ENCODE data around the gene ELF5. TPM values are rescaled to one million over a fixed set of nuclear protein-coding genes. Genes with fewer than 3 reads are reported as not detected.

ELF5 gene
- total and polyA plus RNA-seq, 2 of the 8 experiments (the other 6 are each of a cell fraction or from before 2014, with no cell fraction given): not detected

- no peaks in the 10 kb centered on the region for H4K20me1 ChIP-seq (replicated peaks in 1 of 2; ENCODE audit: control insufficient read depth in 1 of 2, insufficient read depth in 2 of 2, low read length in 2 of 2)
- FAIRE-seq (no peak), DNase-seq (ENCODE audit: low read depth in 1 of 2, low spot score in 2 of 2) (no peak)
- H3K9ac ChIP-seq (replicated peaks in 1 of 4; ENCODE audit: extremely low read depth in 1 of 4, low read depth in 3 of 4, low read length in 3 of 4): no peak overlapping the region
- no peak overlapping the region for H4K91ac ChIP-seq (replicated peaks; ENCODE audit: insufficient read length, low read length)
- no peak overlapping the region for H3K56ac ChIP-seq (replicated peaks; ENCODE audit: insufficient read length, low read depth, low read length)
- no peak overlapping the region for H2BK5ac ChIP-seq (ENCODE audit: low read depth, low read length)
- no peaks in the 10 kb centered on the region for H3K79me1 ChIP-seq (ENCODE audit: low read depth, low read length)
- no peaks in the 10 kb centered on the region for H3K79me2 ChIP-seq (ENCODE audit: control insufficient read depth in 1 of 2, insufficient read depth in 2 of 2, low read length in 2 of 2)
- no peak overlapping the region for H2BK20ac ChIP-seq (ENCODE audit: low read length)
- H2BK15ac ChIP-seq (ENCODE audit: low read length): no peak overlapping the region
- H3K27ac ChIP-seq (ENCODE audit: low read depth, low read length): no peak overlapping the region
- no peaks in the 10 kb centered on the region for H3K4me1 ChIP-seq (replicated peaks in 1 of 4; ENCODE audit: control insufficient read depth in 3 of 4, insufficient read depth in 4 of 4, low read length in 3 of 4)
- no peak overlapping the region for H3K4me2 ChIP-seq (ENCODE audit: insufficient read depth in 1 of 2, low read depth in 2 of 2, low read length in 2 of 2)
- WGBS, 2 experiments (ENCODE audit: extremely low coverage in 1 of 2, insufficient coverage in 1 of 2, insufficient read length in 1 of 2, insufficient replicate concordance in 2 of 2, low coverage in 1 of 2, low lambda C conversion rate in 2 of 2, missing lambda C conversion rate in 1 of 2): 84% methylated on average over 9 of the region's 9 CpGs; no CpG with 5 or more reads in 1 of the 2 experiments
- ChIA-PET CTCF (ENCODE audit: partially characterized antibody) (interaction anchor here (1.0 to 7.7 kb wide), 2 partner anchors 14 to 26 kb away, joined by 3 to 72 read pairs; partner anchors contain the start of gene ELF5), POLR2A (ENCODE audit: partially characterized antibody) (no interaction called here)
- H3K23ac ChIP-seq (ENCODE audit: insufficient read length): no peak overlapping the region
- no peak overlapping the region for H4K5ac ChIP-seq (ENCODE audit: insufficient read length, low read depth, low read length)
- H3K4me3 ChIP-seq (ENCODE audit: extremely low read depth in 1 of 4, insufficient read depth in 2 of 4, low read depth in 3 of 4, low read length in 4 of 4): no peak overlapping the region
- no peak overlapping the region for H3K18ac ChIP-seq (ENCODE audit: extremely low read depth, low read length)
- TF ChIP-seq ZNF274 (IDR thresholded peaks at IDR 0.05; ENCODE audit: borderline replicate concordance, extremely low read depth, low read length) (no peak), SP4 (IDR thresholded peaks at IDR 0.05; ENCODE audit: low read length) (no peak), GTF2F1 (IDR thresholded peaks at IDR 0.05; ENCODE audit: borderline replicate concordance, low read depth, low read length) (no peak), KDM4A (IDR thresholded peaks at IDR 0.05; ENCODE audit: low read depth, low read length, severe bottlenecking) (no peak), YY1 (IDR thresholded peaks at IDR 0.05; ENCODE audit: low read depth, low read length) (no peak), SP1 (IDR thresholded peaks at IDR 0.05; ENCODE audit: low read depth, low read length) (no peak), SP2 (IDR thresholded peaks at IDR 0.05; ENCODE audit: low read length) (no peak), BRCA1 (IDR thresholded peaks at IDR 0.05; ENCODE audit: low read depth, low read length) (no peak), HDAC6 (IDR thresholded peaks at IDR 0.05; ENCODE audit: low read depth, low read length) (no peak), NRF1 (IDR thresholded peaks at IDR 0.05; ENCODE audit: low read depth, low read length) (no peak)
- no peaks in the 10 kb centered on the region for H3K9me3 ChIP-seq (ENCODE audit: insufficient read depth in 2 of 2, low read depth in 1 of 2, low read length in 1 of 2)
- no peak overlapping the region for H4K8ac ChIP-seq (ENCODE audit: extremely low read depth, insufficient read depth, low read length)
- no peaks in the 10 kb centered on the region for H3K36me3 ChIP-seq (ENCODE audit: control insufficient read depth in 2 of 4, insufficient read depth in 4 of 4, low read length in 3 of 4)
- H2AFZ ChIP-seq (ENCODE audit: low read length): no peak overlapping the region
- no peak overlapping the region for H3K14ac ChIP-seq (ENCODE audit: insufficient read length)
- H2BK120ac ChIP-seq (replicated peaks; ENCODE audit: low read depth, low read length): no peak overlapping the region
- no peak overlapping the region for H2BK12ac ChIP-seq (ENCODE audit: low read depth, low read length)
- no peaks in the 10 kb centered on the region for H3K27me3 ChIP-seq (replicated peaks in 1 of 4; ENCODE audit: control insufficient read depth in 3 of 4, extremely low read depth in 1 of 4, insufficient read depth in 3 of 4, low read length in 3 of 4)
- H2AK5ac ChIP-seq (ENCODE audit: low read depth, low read length): no peak overlapping the region
- no peaks in the 10 kb centered on the region for H3K23me2 ChIP-seq (ENCODE audit: low read depth, low read length)
- no peak overlapping the region for H3K4ac ChIP-seq (replicated peaks; ENCODE audit: insufficient read length, low read depth, low read length)
Observed at GRCh38 chr11:34525888-34526657, 12.5 kb upstream of the ELF5 start.

All from H1 (cell line).